Neural progenitor cell (in vitro differentiated cells): ENCODE measurements around the gene AKAP6. TPM values are rescaled to one million over a fixed set of nuclear protein-coding genes. Genes with fewer than 3 reads are reported as not detected.

Source experiments
- DNase-seq: peaks from one replicate; pipeline ENCODE4 v3.0.0-alpha.2; 2016; ENCODE audit warnings: low spot score
- H2AFZ ChIP-seq: fragments of 200-600 bp; sonication (generic); replicated peaks from 2 replicates; pipeline ENCODE4 v1.6.1; 2016; ENCODE audit warnings: antibody characterized with exemption
- H3F3A ChIP-seq: fragments of 200-600 bp; sonication (generic); 2 replicates; pipeline ENCODE4 v1.6.1; 2016; ENCODE audit warnings: antibody characterized with exemption, low read depth
- H3K27ac ChIP-seq: fragments of 200-600 bp; sonication (generic); 2 replicates; pipeline ENCODE4 v1.5.1; 2016; ENCODE audit warnings: mild to moderate bottlenecking
- H3K27me3 ChIP-seq: fragments of 200-600 bp; sonication (generic); 2 replicates; pipeline ENCODE4 v1.6.1; 2016; ENCODE audit warnings: mild to moderate bottlenecking, moderate library complexity
- H3K36me3 ChIP-seq: fragments of 200-600 bp; sonication (generic); 2 replicates; pipeline ENCODE4 v1.5.1; 2016
- H3K4me1 ChIP-seq: fragments of 200-600 bp; sonication (generic); 2 replicates; pipeline ENCODE4 v1.6.1; 2016; ENCODE audit warnings: mixed run types
- H3K4me2 ChIP-seq: fragments of 200-600 bp; sonication (generic); 2 replicates; pipeline ENCODE4 v1.6.1; 2016
- H3K4me3 ChIP-seq: fragments of 200-600 bp; sonication (generic); 2 replicates; pipeline ENCODE4 v1.5.1; 2016
- H3K79me2 ChIP-seq: fragments of 200-600 bp; sonication (generic); 2 replicates; pipeline ENCODE4 v1.6.1; 2016; ENCODE audit warnings: low read depth
- H3K9ac ChIP-seq: fragments of 200-600 bp; sonication (generic); 2 replicates; pipeline ENCODE4 v1.6.1; 2016
- H3K9me3 ChIP-seq: fragments of 200-600 bp; sonication (generic); 2 replicates; pipeline ENCODE4 v1.5.1; 2016; ENCODE audit warnings: low read depth
- H4K20me1 ChIP-seq: fragments of 200-600 bp; sonication (generic); 2 replicates; pipeline ENCODE4 v1.6.1; 2016; ENCODE audit warnings: low read depth
- H3K27ac Mint-ChIP-seq: 3 replicates; pipeline ENCODE4 v1.8.0; 2021; ENCODE audit warnings: mixed read lengths
- H3K27me3 Mint-ChIP-seq: 2 replicates; pipeline ENCODE4 v1.8.0; 2022; ENCODE audit warnings: low read depth, mild to moderate bottlenecking, inconsistent platforms, moderate library complexity, mixed read lengths; ENCODE audit not compliant: insufficient read depth
- H3K36me3 Mint-ChIP-seq: 3 replicates; pipeline ENCODE4 v1.8.0; 2021; ENCODE audit warnings: mixed read lengths
- H3K4me1 Mint-ChIP-seq: 3 replicates; pipeline ENCODE4 v1.8.0; 2021; ENCODE audit warnings: mixed read lengths
- H3K4me3 Mint-ChIP-seq: 3 replicates; pipeline ENCODE4 v1.8.0; 2021; ENCODE audit warnings: mild to moderate bottlenecking, moderate library complexity, mixed read lengths
- H3K9me3 Mint-ChIP-seq: 3 replicates; pipeline ENCODE4 v1.8.0; 2020; ENCODE audit warnings: mixed read lengths
- EZH2 ChIP-seq: fragments of 200-600 bp; sonication (generic); IDR thresholded peaks from 2 replicates; pipeline ENCODE4 v1.6.1; 2017; ENCODE audit warnings: antibody characterized with exemption, mild to moderate bottlenecking, moderate library complexity
- EZH2phosphoT487 ChIP-seq: fragments of 200-600 bp; sonication (generic); IDR thresholded peaks from 2 replicates; pipeline ENCODE4 v1.6.1; 2017; ENCODE audit warnings: antibody characterized with exemption
- total RNA-seq: library from RNA; depleted of rRNA; stranded (reverse); fragments of >200 nt; gene quantifications from 2 replicates; pipeline ENCODE4 v1.2.3, GENCODE V29; 2015; ENCODE audit warnings: low replicate concordance
- TF ChIP-seq, protein P1 (sequence below): fragments of 200-600 bp; sonication (generic); IDR thresholded peaks from 2 replicates; pipeline ENCODE4 v1.5.1; 2017; ENCODE audit warnings: antibody characterized with exemption, mild to moderate bottlenecking

AKAP6 gene
- total RNA-seq, 1 donor from 2014 or later: 3.7 TPM

DNA sequence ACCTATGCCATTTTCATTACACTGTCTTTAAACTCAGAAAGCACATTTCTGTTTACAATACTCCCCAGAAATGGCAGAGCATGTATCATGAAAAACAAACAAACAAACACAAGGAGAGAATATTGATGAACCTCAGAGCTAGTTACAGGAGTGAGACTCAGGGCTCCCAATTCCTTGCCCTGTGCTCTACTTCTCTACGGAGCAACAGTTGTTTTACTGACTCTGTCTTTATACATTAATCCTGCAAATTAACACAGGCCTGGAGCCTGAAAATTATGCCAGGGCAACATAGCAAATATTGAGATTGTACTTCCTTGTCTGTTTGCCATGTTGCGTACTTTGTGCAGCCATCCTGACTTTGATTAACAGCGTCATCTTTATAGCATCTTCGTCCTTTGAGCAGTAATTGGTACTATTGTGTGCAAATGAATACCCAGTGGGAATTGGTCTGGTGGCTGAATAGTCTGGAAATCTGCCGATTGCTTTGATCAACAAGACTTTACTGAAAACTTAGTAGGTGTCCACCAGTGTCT is 15.2 kb upstream of the AKAP6 start:
- no peak overlapping the region for H3K4me3 ChIP-seq
- Mint-ChIP-seq H3K4me3 (no peak overlapping the region), H3K27me3 (peaks cover 1% of the 10 kb centered on the region), H3K4me1 (peaks cover 6% of the 10 kb centered on the region), H3K9me3 (peaks cover 9% of the 10 kb centered on the region), H3K27ac (no peak overlapping the region), H3K36me3 (no peaks in the 10 kb centered on the region)
- H3K9me3 ChIP-seq: no peaks in the 10 kb centered on the region
- no peak overlapping the region for H3K27ac ChIP-seq
- peak; percentile 39 for DNase-seq
- H4K20me1 ChIP-seq: no peaks in the 10 kb centered on the region
- H3K4me1 ChIP-seq: peaks cover 14% of the 10 kb centered on the region
- no peaks in the 10 kb centered on the region for H3K36me3 ChIP-seq
- H3F3A ChIP-seq: peaks cover 6% of the 10 kb centered on the region
- H3K9ac ChIP-seq: no peak overlapping the region
- H3K27me3 ChIP-seq: no peaks in the 10 kb centered on the region
- peak overlapping the region; percentile 43 for H3K4me2 ChIP-seq
- no peaks in the 10 kb centered on the region for H3K79me2 ChIP-seq
- TF ChIP-seq EZH2phosphoT487 (no peak), EZH2 (no peak)
- TF ChIP-seq, protein P1, sequence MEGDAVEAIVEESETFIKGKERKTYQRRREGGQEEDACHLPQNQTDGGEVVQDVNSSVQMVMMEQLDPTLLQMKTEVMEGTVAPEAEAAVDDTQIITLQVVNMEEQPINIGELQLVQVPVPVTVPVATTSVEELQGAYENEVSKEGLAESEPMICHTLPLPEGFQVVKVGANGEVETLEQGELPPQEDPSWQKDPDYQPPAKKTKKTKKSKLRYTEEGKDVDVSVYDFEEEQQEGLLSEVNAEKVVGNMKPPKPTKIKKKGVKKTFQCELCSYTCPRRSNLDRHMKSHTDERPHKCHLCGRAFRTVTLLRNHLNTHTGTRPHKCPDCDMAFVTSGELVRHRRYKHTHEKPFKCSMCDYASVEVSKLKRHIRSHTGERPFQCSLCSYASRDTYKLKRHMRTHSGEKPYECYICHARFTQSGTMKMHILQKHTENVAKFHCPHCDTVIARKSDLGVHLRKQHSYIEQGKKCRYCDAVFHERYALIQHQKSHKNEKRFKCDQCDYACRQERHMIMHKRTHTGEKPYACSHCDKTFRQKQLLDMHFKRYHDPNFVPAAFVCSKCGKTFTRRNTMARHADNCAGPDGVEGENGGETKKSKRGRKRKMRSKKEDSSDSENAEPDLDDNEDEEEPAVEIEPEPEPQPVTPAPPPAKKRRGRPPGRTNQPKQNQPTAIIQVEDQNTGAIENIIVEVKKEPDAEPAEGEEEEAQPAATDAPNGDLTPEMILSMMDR: no peak
- H2AFZ ChIP-seq: no peak overlapping the region

DNA sequence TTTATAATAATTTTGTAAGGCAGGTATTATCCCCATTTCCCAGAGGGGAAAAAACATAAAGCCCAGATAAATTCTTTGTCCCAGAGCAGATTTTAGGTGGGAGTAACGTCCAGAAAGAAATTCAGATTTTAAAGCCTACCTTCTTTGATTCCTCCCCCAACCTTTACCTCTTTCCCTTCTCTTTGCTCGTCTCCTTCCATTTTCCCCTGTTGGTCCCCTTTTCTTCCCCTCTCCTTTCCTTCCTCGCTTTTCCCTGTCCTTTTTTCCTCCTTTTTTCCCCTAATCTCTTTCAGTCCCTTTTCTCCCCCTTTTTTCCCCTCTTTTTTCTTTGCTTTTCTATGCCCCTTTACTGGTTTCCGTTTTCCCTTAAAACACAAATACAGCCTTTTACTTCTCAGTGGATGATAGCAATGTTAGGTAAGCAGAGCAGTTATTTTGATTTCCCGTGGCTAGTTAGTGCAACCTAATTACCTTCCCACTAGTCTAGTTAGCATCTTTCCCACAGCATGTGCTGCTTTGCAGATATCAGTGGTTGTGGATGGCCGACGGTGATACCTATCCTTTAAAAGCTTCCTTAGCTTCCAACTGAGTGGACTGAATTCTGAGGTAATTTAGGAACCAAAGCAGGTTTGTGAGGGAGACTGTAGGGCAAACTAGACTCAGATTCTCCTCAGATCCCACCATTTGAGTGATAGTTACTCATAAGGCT is 10.9 kb upstream of the AKAP6 start:
- Mint-ChIP-seq H3K27me3 (no peaks in the 10 kb centered on the region), H3K4me3 (no peak overlapping the region), H3K36me3 (no peaks in the 10 kb centered on the region), H3K4me1 (peaks cover 4% of the 10 kb centered on the region), H3K27ac (no peak overlapping the region), H3K9me3 (no peaks in the 10 kb centered on the region)
- H2AFZ ChIP-seq: peak overlapping the region; percentile 77
- no peak overlapping the region for H3K9ac ChIP-seq
- H3K36me3 ChIP-seq: no peaks in the 10 kb centered on the region
- no peak overlapping the region for H3K4me2 ChIP-seq
- no peaks in the 10 kb centered on the region for H3K27me3 ChIP-seq
- H3K27ac ChIP-seq: no peak overlapping the region
- no peak for TF ChIP-seq EZH2
- no peak for TF ChIP-seq EZH2phosphoT487
- TF ChIP-seq, protein P1: no peak
- peaks cover 6% of the 10 kb centered on the region for H3F3A ChIP-seq
- no peaks in the 10 kb centered on the region for H3K9me3 ChIP-seq
- peaks cover 14% of the 10 kb centered on the region for H3K4me1 ChIP-seq
- no peak for DNase-seq
- H3K79me2 ChIP-seq: no peaks in the 10 kb centered on the region
- H4K20me1 ChIP-seq: no peaks in the 10 kb centered on the region
- H3K4me3 ChIP-seq: no peak overlapping the region

DNA sequence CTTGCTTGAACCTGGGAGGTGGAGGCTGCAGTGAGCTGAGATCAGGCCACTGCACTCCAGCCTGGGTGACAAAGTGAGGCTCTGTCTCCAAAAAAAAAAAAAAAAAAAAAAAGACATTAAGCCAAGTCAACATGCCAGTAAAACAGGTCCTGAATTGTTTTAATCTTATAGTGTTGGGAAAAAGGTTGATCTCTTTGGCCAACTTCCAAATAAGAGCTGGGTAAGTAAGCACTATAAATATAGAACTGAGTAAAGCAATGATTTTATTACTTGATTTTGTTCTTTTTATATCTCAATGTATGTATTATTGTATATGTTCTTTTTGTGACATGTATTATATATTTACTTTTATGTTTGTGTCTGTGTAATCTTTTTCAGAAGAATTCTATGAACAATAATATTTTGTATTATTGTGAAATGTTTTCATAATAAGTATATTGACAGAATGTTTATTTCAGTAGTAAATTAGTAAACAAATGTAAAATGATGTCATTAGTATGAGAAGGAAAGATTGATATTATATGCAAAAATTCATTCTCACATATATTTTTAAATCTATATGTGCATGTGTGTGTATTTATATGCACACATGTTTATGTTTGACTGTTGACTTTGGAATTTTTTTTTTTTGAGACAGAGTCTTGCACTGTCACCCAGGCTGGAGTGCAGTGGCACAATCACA is 9.6 kb upstream of the AKAP6 start:
- H3K36me3 ChIP-seq: no peaks in the 10 kb centered on the region
- H3K9ac ChIP-seq: no peak overlapping the region
- no peak overlapping the region for H2AFZ ChIP-seq
- H3K9me3 Mint-ChIP-seq: no peaks in the 10 kb centered on the region
- peaks cover 3% of the 10 kb centered on the region for H3K4me1 ChIP-seq
- no peaks in the 10 kb centered on the region for H3K36me3 Mint-ChIP-seq
- H3K9me3 ChIP-seq: no peaks in the 10 kb centered on the region
- H3F3A ChIP-seq: no peaks in the 10 kb centered on the region
- no peaks in the 10 kb centered on the region for H3K79me2 ChIP-seq
- no peak overlapping the region for H3K4me3 ChIP-seq
- H3K27me3 ChIP-seq: no peaks in the 10 kb centered on the region
- DNase-seq: no peak
- H3K4me1 Mint-ChIP-seq: no peaks in the 10 kb centered on the region
- TF ChIP-seq, protein P1: no peak
- TF ChIP-seq EZH2: no peak
- TF ChIP-seq EZH2phosphoT487: no peak
- no peak overlapping the region for H3K27ac ChIP-seq
- H4K20me1 ChIP-seq: no peaks in the 10 kb centered on the region
- no peak overlapping the region for H3K4me3 Mint-ChIP-seq
- H3K27ac Mint-ChIP-seq: no peak overlapping the region
- H3K27me3 Mint-ChIP-seq: no peaks in the 10 kb centered on the region
- no peak overlapping the region for H3K4me2 ChIP-seq
